CD4-positive, alpha-beta T cell treated with Interleukin-6 at 100 ng/mL for 8 hours (primary cell): ENCODE results near the gene AGAP3.

Experiments
- DNase-seq: peaks from one replicate; pipeline ENCODE4 v3.0.0-alpha.2; 2020; ENCODE audit warnings: mixed read lengths, low spot score

Gene AGAP3

GRCh38 chr7:151057989-151058780 lies 28.1 kb upstream of the AGAP3 start:
- DNase-seq, result peak; percentile 99

DNA sequence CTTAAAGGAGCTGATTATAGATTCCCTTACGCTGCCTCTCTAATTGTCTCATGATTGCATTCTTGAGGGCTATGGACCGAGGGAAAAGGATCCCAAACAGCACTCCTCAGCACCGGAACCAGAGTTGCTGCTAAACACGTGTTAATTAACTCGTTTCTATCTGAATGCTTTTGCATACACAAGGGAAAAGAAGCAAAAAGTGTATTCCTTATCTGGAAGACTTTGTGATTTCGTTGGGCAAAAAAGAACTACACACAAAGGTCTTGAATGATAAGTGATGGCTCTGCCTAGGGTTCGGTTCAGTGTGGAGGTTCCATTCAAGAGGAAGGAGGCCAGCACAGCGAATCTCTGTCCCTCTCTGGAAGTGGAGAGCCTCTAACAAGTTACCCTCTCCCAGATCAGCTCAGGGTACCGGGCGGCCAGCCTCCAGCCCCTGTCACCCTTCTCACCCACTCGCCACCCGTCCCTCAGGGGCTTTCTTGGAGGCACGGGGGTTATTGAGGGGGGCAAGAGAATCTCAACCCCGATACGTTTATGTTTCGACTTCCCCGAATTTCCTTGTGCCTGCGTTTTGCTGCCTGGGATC lies 27.4 kb upstream of the AGAP3 start:
- no peak for DNase-seq

GRCh38 chr7:151059367-151060112 lies 26.7 kb upstream of the AGAP3 start, which contains the start of gene SLC4A2:
Gene SLC4A2 (plus strand): TSS chr7:151059589. CDS start chr7:151061988, 2,399 bp downstream.
- peak; percentile 58 for DNase-seq

DNA sequence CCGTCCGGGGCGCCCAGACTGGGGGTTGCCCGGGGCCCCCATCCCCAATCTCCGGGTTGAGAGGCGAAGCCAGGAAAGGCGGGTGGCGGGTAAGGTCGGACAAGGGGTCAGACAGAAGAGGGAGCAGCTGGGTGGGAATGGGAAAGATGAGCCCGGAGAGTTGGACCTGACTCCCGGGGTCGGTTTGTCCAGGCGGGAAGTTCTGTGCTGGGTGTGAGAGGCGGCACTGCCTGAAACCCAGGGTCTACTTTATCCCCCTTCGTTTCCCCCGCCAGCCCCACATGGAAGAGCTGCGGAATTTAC lies 26.2 kb upstream of the AGAP3 start:
- no peak for DNase-seq

DNA sequence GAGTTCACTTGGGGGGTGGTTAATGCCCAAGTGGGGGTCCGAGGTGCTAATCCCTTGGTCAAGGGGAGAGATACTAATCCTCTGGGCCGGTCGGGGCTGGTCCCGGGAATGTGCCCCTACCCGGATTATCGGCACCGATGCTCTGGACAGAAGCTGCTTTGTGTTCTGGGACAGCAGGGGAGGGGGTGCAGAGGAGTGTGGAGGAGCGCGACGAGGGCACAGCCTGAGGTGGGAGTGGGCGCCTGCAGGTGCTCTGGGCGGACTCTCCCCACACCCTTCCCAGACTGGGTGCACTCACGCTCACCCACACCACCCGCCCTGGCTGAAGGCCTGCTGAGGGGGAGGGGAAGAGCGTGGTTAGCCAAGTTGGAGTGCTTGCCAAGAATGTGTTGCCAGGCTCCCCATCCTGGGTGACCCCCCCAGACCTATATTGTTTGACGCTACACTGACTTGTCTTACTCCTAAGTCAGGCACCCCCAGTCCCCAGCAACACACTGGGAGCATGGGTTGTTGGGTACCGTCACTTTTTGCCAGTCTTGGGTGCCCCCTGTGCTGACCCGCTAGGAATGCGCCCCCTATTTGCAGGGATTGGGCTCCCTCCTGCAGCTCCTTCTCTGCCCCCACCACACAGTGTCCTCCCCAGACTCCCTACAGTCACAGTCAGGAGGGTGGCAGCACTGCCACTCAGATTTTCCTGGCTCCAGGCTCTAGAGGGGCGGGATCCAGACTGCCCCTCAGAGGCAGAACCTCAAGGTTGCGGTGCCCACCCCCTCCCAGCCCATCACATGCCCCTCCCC lies 25.7 kb upstream of the AGAP3 start:
- DNase-seq, result no peak

- no peak for DNase-seq
Measured at GRCh38 chr7:151061213-151062110, 24.8 kb upstream of the AGAP3 start.

GRCh38 chr7:151062111-151062398 lies 24.2 kb upstream of the AGAP3 start:
- no peak for DNase-seq

DNA sequence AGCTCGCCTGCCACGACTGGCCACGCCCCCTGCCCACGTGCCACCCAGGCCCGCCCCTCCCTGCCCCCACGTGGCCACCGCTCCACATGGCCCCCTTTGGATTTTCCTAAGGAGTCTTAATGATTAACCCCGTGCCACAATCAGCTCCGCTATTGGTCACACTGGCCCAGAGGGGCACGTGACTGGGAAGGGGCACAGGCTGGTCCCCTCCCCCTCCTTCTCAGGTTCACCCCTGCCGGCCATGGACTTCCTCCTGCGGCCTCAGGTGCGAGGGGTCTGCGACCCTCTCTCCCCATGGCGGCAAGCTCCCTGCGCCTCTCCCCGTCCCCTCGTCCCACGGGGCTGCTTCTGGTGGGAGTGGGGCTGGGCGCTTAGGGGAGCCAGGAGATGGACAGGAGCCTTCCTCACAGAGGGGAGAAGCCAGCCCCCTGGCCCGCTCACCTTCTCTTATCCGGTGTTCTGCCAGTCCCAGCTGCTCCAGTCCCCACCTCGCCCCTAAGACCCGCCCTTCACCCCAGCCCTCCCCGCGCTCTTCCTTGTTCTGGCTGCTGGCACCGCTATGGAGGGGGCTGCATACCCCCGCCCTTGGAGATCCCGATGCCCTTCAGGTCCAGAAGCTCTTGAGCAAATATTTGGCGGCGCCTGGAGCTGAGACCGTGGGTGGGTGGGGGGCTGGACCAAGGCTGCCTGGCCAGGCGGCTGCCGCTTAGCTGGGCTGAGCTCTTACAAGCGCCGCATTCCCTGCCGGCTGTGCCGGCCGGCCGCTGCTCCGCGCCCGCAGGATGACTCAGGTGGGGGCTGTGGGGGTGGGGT lies 23.7 kb upstream of the AGAP3 start:
- no peak for DNase-seq

- DNase-seq, result no peak
Measured at GRCh38 chr7:151063212-151063561, 23.1 kb upstream of the AGAP3 start.

- DNase-seq, result no peak
Measured at GRCh38 chr7:151064454-151064853, 21.8 kb upstream of the AGAP3 start.

DNA sequence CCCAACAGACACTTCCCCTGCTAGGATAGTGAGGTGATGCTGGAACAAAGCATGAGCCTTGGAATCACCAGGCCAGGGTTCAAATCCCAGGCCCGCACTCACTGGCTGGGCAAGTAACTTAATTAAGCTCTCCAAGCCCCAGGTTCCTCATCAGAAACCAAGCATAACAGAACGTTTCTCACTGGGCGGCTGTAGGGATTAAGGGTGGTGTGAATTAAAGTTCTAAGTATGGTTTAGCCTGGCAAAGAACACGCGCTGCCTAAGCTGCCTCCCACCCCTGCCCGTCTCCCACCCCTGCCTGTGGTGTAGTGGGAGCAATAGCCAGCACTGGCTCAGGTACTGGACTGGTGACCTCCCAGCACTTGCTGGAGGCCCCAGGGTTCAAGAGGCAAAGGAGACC lies 21.3 kb upstream of the AGAP3 start:
- no peak for DNase-seq

DNA sequence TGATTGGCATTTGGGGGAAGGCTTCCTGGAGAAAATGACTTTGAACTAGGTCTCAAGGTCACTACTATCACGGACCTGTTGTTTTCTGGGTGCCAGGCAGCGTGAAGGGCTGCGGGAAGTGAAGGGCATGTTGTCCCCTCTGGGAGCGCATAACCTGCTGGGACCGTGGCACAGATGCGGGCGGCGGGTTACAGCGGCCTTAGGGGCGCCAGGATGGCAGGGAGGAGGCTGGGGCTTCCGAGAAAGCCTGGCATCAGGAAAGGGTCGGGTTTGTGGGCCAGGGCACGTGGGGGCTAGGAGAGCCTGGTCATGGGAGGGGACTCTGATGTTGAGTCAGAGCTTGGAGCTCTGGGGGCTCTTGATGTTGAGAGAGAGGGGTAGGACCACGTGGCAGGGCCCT lies 20.8 kb upstream of the AGAP3 start:
- DNase-seq, result no peak

DNA sequence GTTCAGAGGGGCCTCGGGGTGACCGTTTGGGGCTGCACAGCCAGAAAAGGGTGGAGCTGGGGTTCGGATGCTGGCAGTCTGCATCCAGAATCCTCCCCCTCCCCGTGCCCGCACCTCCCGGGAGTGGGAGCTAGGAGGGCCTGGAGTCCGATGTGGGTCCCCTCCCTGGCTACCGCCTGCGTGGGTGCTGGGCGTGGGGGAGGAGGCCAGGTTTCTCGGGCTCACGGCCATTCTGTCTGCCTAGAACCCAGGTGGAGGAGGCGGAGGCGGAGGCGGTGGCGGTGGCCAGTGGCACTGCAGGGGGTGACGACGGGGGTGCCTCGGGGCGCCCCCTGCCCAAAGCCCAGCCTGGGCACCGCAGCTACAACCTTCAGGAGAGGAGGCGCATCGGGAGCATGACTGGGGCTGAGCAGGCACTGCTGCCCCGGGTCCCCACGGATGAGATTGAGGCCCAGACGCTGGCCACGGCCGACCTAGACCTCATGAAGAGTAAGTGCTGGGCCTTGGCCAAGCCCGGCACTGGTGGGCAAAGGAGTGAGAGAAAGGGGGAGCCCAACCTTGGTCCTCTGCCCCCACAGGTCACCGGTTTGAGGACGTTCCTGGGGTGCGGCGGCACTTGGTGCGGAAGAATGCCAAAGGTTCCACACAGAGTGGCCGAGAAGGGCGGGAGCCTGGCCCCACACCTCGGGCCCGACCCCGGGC lies 19.9 kb upstream of the AGAP3 start:
- DNase-seq, result no peak

DNA sequence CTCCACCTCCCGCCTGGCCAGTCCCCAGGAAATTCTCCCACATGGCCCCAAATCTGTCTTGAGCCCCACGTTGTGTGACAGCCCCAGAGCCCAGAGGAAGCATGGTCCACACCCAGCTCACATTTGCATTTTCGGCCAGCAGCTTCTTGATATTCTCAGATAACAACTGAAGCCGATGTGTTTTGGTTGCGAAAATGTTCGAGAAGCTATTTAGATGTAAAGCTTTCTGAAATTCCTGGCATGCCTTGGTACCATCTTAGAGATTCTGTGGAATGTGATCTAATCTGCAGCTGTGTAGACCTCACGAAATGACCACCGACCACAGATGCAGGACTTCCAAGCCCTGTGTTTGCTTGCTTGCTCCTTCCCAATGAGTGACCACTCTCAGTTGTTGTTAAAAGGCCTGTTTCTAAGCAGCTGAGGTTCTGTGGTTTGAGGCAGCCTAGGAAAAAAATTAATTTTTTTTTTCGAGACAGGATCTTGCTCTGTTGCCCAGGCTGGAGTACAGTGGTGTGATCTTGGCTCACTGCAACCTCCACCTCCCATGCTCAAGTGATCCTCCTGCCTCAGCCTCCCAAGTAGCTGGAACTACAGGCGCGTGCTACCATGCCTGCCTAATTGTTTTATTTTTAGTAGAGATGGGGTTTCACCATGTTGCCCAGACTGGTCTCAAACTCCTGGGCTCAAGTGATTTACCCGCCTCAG lies 18.1 kb upstream of the AGAP3 start:
- no peak for DNase-seq

DNA sequence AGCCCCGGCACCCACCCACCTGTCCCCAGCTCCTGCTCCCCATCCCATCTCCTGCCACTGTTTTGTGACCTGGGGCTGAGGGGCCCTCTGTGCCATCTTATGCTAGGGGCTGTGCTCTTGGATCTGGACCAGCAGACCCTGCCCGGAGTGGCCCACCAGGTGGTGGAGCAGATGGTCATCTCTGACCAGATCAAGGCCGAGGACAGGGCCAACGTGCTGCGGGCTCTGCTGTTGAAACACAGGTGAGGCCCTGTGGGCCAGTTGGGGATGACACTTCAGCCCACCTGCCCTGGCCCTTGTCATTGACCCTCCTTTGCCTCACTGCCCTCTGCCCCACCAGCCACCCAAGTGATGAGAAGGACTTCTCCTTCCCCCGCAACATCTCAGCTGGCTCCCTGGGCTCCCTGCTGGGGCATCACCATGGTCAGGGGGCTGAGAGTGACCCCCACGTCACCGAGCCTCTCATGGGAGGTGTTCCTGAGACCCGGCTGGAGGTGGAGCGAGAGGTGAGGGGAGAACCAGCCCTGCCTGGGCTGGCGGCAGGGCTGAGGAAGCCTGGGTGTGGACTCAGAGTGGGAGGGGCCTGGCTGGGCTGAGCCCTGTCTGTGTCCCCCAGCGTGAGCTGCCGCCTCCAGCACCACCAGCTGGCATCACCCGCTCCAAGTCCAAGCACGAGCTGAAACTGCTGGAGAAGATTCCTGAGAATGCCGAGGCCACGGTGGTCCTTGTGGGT lies 16.3 kb upstream of the AGAP3 start:
- no peak for DNase-seq

DNA sequence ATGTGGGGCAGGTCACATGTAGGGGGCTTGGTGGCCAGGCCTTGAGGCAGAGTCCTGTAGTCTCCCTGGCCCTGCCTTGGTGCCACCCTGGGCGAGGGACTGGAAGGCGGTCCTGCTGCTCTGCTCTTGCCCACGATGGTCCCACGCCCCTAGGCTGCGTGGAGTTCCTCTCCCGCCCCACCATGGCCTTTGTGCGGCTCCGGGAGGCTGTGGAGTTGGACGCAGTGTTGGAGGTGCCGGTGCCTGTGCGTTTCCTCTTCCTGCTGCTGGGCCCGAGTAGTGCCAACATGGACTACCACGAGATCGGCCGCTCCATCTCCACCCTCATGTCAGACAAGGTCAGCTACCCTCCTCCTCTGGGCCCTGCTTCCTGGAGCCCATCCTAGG lies 15.7 kb upstream of the AGAP3 start:
- no peak for DNase-seq

GRCh38 chr7:151071032-151071866 lies 15.0 kb upstream of the AGAP3 start:
- no peak for DNase-seq

DNA sequence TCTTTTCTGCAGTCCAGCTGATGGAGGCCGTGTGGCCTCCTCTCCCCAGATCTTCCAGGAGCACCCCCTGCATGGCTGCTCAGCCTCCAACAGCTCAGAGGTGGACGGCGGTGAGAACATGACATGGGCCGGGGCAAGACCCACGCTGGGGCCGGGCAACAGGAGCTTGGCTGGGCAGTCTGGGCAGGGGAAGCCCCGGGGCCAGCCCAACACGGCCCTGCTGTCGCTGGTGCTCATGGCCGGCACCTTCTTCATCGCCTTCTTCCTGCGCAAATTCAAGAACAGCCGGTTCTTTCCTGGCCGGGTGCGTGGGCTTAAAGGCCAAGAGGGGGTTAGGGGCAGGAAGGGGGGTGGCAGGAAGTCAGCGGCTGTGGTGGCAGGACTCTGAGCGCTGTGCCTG lies 12.3 kb upstream of the AGAP3 start:
- no peak for DNase-seq
